Lung (tissue), 12 donors: ENCODE measurements around the gene TLCD2. TPM values are rescaled to one million over a fixed set of nuclear protein-coding genes. Genes with fewer than 3 reads are reported as not detected.
"Not testable (repeated sequence)": the region's sequence is repeated elsewhere in the genome, so short reads cannot be mapped to it uniquely, and the experiment has no call there.

Experiments used
- ATAC-seq: fragments of 200-7000 bp; cut with Tn5 transposase; one replicate; pipeline ENCODE4 v1.9.1; 2020; ENCODE audit warnings: moderate number of reproducible peaks; ENCODE audit not compliant: insufficient read depth, low FRiP score
- DNase-seq, 3 donors: peaks; one replicate each; pipeline ENCODE4 v3.0.0-alpha.2; 2013 to 2017
- H3K27ac ChIP-seq, 2 donors: one replicate each; pipeline ENCODE4 v1.5.1; 2013; ENCODE audit warnings: mild to moderate bottlenecking in 2 of 2, moderate library complexity in 2 of 2, control low read depth in 1 of 2, inconsistent platforms in 1 of 2, low read depth in 1 of 2, low read length in 1 of 2
- H3K27me3 ChIP-seq, 3 donors: one replicate each; pipeline ENCODE4 v1.5.1; 2013; ENCODE audit warnings: low read length in 2 of 3; ENCODE audit not compliant: control insufficient read depth in 3 of 3, insufficient read depth in 3 of 3
- H3K36me3 ChIP-seq, 4 donors: one replicate each; pipeline ENCODE4 v1.5.1; 2013; ENCODE audit warnings: low read length in 4 of 4, mild to moderate bottlenecking in 1 of 4, moderate library complexity in 1 of 4; ENCODE audit not compliant: control insufficient read depth in 4 of 4, insufficient read depth in 4 of 4
- H3K4me1 ChIP-seq, 5 donors: one replicate each; pipeline ENCODE4 v1.5.1; 2013; ENCODE audit warnings: low read length in 5 of 5, mild to moderate bottlenecking in 2 of 5, moderate library complexity in 1 of 5; ENCODE audit not compliant: control insufficient read depth in 5 of 5, insufficient read depth in 5 of 5
- H3K4me3 ChIP-seq: one replicate; pipeline ENCODE4 v1.5.1; 2013; ENCODE audit warnings: mild to moderate bottlenecking, control low read depth, moderate library complexity
- H3K9ac ChIP-seq, 2 donors: one replicate each; pipeline ENCODE4 v1.5.1; 2013; ENCODE audit warnings: low read length in 2 of 2, control low read depth in 1 of 2; ENCODE audit not compliant: insufficient read depth in 1 of 2
- H3K9me3 ChIP-seq, 4 donors: one replicate each; pipeline ENCODE4 v1.5.1; 2013; ENCODE audit warnings: low read length in 3 of 4, mild to moderate bottlenecking in 1 of 4, moderate library complexity in 1 of 4; ENCODE audit not compliant: control insufficient read depth in 4 of 4, insufficient read depth in 3 of 4
- CTCF ChIP-seq: IDR thresholded peaks from 2 replicates; pipeline ENCODE4 v1.5.1; 2012; ENCODE audit warnings: mild to moderate bottlenecking; ENCODE audit errors: control extremely low read depth, extremely low read depth
- WGBS, 2 donors: extraction: QIAGEN DNeasy Blood & Tissue Kit; methylation state at CpG; one replicate each; pipeline ENCODE4 v1.1.7; 2013; 5-methylcytosine and 5-hydroxymethylcytosine counted together
- polyA plus RNA-seq, 2 donors: library from polyadenylated mRNA; stranded (reverse); fragments of 200-250 nt; gene quantifications; one replicate each; pipeline ENCODE4 v1.2.1, GENCODE V29; 2013
- total RNA-seq, 2 donors: library from RNA; depleted of rRNA in 1 of 2; stranded (reverse); fragments of >200 nt in 1 of 2; gene quantifications; one replicate each; pipeline ENCODE4 v1.2.1, GENCODE V29; 2014 to 2021
- donor health status: control.
- donor health status: control.
- donor health status: Bipolar disorder and iron deficiency.
- donor health status: healthy.
- donor health status: DM: yes; HTN: yes; CAD: no.

Gene TLCD2
- total and polyA plus RNA-seq, 4 donors = 4.4 to 16.1 (median 9.8) TPM

DNA sequence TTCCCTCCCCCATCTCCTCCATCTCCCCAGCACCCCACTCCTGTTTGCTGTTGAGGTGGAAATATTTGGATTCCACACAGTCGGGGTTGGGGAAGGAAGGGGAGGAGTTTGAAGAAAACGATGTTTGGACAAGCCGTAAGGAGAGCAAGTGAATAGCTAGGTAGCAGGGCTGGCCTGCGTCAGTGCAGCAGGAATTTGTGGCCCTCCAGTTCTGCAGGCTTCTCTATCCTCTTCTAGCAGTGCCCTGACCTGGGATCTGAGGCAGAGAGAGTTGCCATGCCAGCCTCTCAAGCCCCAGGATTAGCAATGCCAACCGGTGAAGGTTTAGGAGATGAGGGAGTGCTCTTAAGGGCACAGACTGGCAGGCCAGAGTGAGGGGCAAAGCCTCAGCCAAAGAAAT, 12.5 kb downstream of the TLCD2 start:
- Histone ChIP-seq H3K9me3 (no peaks in the 10 kb centered on the region), H3K27ac (peak overlapping the region in 1 of 2 donors; percentile 68), H3K9ac (no peak overlapping the region), H3K27me3 (no peaks in the 10 kb centered on the region), H3K36me3 (no peaks in the 10 kb centered on the region), H3K4me1 (no peaks in the 10 kb centered on the region), H3K4me3 (no peak overlapping the region)
- TF ChIP-seq CTCF = no peak
- WGBS, 2 donors = 30 to 42% methylated on average over 5 of the region's 5 CpGs
- ATAC-seq (peak; percentile 62), DNase-seq (peak; percentile 36 to 61 (median 60))

- no peaks in the 10 kb centered on the region for H3K27me3 ChIP-seq
- H3K27ac ChIP-seq = no peak overlapping the region
- no peak overlapping the region for H3K9ac ChIP-seq
- H3K36me3 ChIP-seq = no peaks in the 10 kb centered on the region
- no peak for DNase-seq
- no peaks in the 10 kb centered on the region for H3K9me3 ChIP-seq
- 89 to 91% methylated on average over 8 of the region's 8 CpGs for WGBS, 2 donors
- ATAC-seq = no peak
- H3K4me3 ChIP-seq = no peak overlapping the region
- H3K4me1 ChIP-seq = no peaks in the 10 kb centered on the region
- no peak for TF ChIP-seq CTCF
These were observed 14.8 kb downstream of the TLCD2 start for GRCh38 chr17:1695365-1695764.

- TF ChIP-seq CTCF = no peak
These were observed 16.8 kb downstream of the TLCD2 start for GRCh38 chr17:1693339-1693738.

GRCh38 chr17:1690544-1691221, 19.5 kb downstream of the TLCD2 start:
- TF ChIP-seq CTCF = no peak

More at GRCh38 chr17:1693339-1693738, 16.8 kb downstream of the TLCD2 start:
- no peak for DNase-seq
- Histone ChIP-seq H3K36me3 (no peaks in the 10 kb centered on the region), H3K27me3 (no peaks in the 10 kb centered on the region), H3K4me3 (no peak overlapping the region), H3K4me1 (no peaks in the 10 kb centered on the region), H3K27ac (no peak overlapping the region), H3K9ac (no peak overlapping the region), H3K9me3 (no peaks in the 10 kb centered on the region)
- no peak for ATAC-seq
- WGBS, 2 donors = 92 to 94% methylated on average over 7 of the region's 7 CpGs

GRCh38 chr17:1688405-1688804, 21.8 kb downstream of the TLCD2 start:
- H3K27ac ChIP-seq, H3K4me1 ChIP-seq, H3K9me3 ChIP-seq, ATAC-seq, H3K36me3 ChIP-seq, H3K27me3 ChIP-seq, DNase-seq, H3K4me3 ChIP-seq, H3K9ac ChIP-seq: not testable (repeated sequence)
- WGBS, 2 donors = 75 to 84% methylated on average over 6 of the region's 6 CpGs

More at GRCh38 chr17:1690544-1691221, 19.5 kb downstream of the TLCD2 start:
- no peak overlapping the region for H3K27ac ChIP-seq
- no peak overlapping the region for H3K4me3 ChIP-seq
- no peaks in the 10 kb centered on the region for H3K27me3 ChIP-seq
- no peak overlapping the region for H3K9ac ChIP-seq
- no peak for DNase-seq
- no peaks in the 10 kb centered on the region for H3K4me1 ChIP-seq
- WGBS, 2 donors = 93 to 94% methylated on average over 4 to 6 of the region's 8 CpGs
- ATAC-seq = no peak
- no peaks in the 10 kb centered on the region for H3K9me3 ChIP-seq
- no peaks in the 10 kb centered on the region for H3K36me3 ChIP-seq
